Measurements from ENCODE around the gene SLC5A3. TPM values are rescaled to one million over a fixed set of nuclear protein-coding genes. Genes with fewer than 3 reads are reported as not detected.

Gene SLC5A3
- total RNA-seq, 1 experiment from 2014 or later = 8.8 TPM

DNA sequence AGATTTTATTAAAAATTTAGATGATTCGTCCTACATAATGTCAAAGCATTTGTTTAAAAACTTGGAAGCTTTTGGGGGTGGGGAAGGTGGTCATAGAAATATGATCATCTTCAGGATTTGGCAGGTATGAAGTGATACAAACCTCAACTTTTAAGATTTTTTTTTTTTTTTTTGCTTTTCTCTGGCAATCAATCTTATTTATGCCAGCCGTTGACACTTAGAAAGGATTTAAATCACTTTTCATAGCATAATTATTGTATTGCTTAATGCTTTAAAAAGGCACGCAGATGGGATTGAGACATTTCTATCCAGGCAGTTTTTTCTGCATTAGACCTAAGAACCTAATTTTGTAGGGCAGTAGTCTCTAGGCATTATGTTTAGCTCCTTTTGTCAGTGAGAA lies 19.7 kb downstream of the SLC5A3 start:
- H3K4me2 ChIP-seq = no peak overlapping the region
- H3K9me2 ChIP-seq (ENCODE audit: insufficient read depth) = no peaks in the 10 kb centered on the region
- H4K20me1 ChIP-seq (ENCODE audit: insufficient read depth) = no peaks in the 10 kb centered on the region
- H3K27ac ChIP-seq = no peak overlapping the region
- no TSS peak for BruUV-seq (replicated peaks)
- DNase-seq = no peak
- no peak overlapping the region for H3K4me3 ChIP-seq
- no peaks in the 10 kb centered on the region for H3F3A ChIP-seq (ENCODE audit: insufficient read depth, low read depth)
- CTCF ChIA-PET = interaction anchor here (0.7 kb wide), 1 partner anchor 10 kb away, joined by 4 read pairs; no protein-coding TSS in a partner anchor
- peaks cover 32% of the 10 kb centered on the region for H3K79me2 ChIP-seq (ENCODE audit: low read depth)
- H3K27me3 ChIP-seq (ENCODE audit: insufficient read depth, low read depth) = no peaks in the 10 kb centered on the region
- H3K9me3 ChIP-seq (ENCODE audit: insufficient read depth, low read depth) = no peaks in the 10 kb centered on the region
- POLR2A ChIA-PET (ENCODE audit: unreplicated experiment) = interaction anchor here (0.6 to 0.7 kb wide), 2 partner anchors 11 to 33 kb away, joined by 3 to 4 read pairs; no protein-coding TSS in a partner anchor
- H3K36me3 ChIP-seq (ENCODE audit: low read depth) = no peaks in the 10 kb centered on the region
- TF ChIP-seq CTCF (conservative IDR thresholded peaks at IDR 0.05) = no peak
- no peak for TF ChIP-seq EZH2 (IDR thresholded peaks at IDR 0.05; ENCODE audit: low read depth)
- no peaks in the 10 kb centered on the region for H3K4me1 ChIP-seq (replicated peaks; ENCODE audit: insufficient read depth)
- intact Hi-C loops (cut with micrococcal nuclease; ENCODE audit: unreplicated experiment) = no loop called here
- no peak overlapping the region for H2AFZ ChIP-seq

GRCh38 chr21:34094949-34095348 lies 21.6 kb downstream of the SLC5A3 start:
- TF ChIP-seq EZH2 (IDR thresholded peaks at IDR 0.05; ENCODE audit: low read depth) (no peak), CTCF (conservative IDR thresholded peaks at IDR 0.05) (no peak)
- H3K79me2 ChIP-seq (ENCODE audit: low read depth) = peaks cover 29% of the 10 kb centered on the region
- H3K4me1 ChIP-seq (replicated peaks; ENCODE audit: insufficient read depth) = no peaks in the 10 kb centered on the region
- no peaks in the 10 kb centered on the region for H3K27me3 ChIP-seq (ENCODE audit: insufficient read depth, low read depth)
- DNase-seq = no peak
- H3K9me3 ChIP-seq (ENCODE audit: insufficient read depth, low read depth) = no peaks in the 10 kb centered on the region
- H3K4me3 ChIP-seq = no peak overlapping the region
- no peaks in the 10 kb centered on the region for H3K9me2 ChIP-seq (ENCODE audit: insufficient read depth)
- no peaks in the 10 kb centered on the region for H3K36me3 ChIP-seq (ENCODE audit: low read depth)
- ChIA-PET POLR2A (ENCODE audit: unreplicated experiment) (interaction anchor here (0.7 kb wide), 1 partner anchor 1494 kb away, joined by 7 read pairs; no protein-coding TSS in a partner anchor), CTCF (no interaction called here)
- BruUV-seq (replicated peaks) = no TSS peak
- no peaks in the 10 kb centered on the region for H4K20me1 ChIP-seq (ENCODE audit: insufficient read depth)
- no peaks in the 10 kb centered on the region for H3F3A ChIP-seq (ENCODE audit: insufficient read depth, low read depth)
- H2AFZ ChIP-seq = no peak overlapping the region
- H3K4me2 ChIP-seq = no peak overlapping the region
- no peak overlapping the region for H3K27ac ChIP-seq
- intact Hi-C loops (cut with micrococcal nuclease; ENCODE audit: unreplicated experiment) = no loop called here

- H3K9me2 ChIP-seq (ENCODE audit: insufficient read depth) = no peaks in the 10 kb centered on the region
- H3K79me2 ChIP-seq (ENCODE audit: low read depth) = peaks cover 24% of the 10 kb centered on the region
- BruUV-seq (replicated peaks) = no TSS peak
- no peaks in the 10 kb centered on the region for H3F3A ChIP-seq (ENCODE audit: insufficient read depth, low read depth)
- H3K4me1 ChIP-seq (replicated peaks; ENCODE audit: insufficient read depth) = no peaks in the 10 kb centered on the region
- no peaks in the 10 kb centered on the region for H3K27me3 ChIP-seq (ENCODE audit: insufficient read depth, low read depth)
- ChIA-PET CTCF (no interaction called here), POLR2A (ENCODE audit: unreplicated experiment) (no interaction called here)
- no peaks in the 10 kb centered on the region for H4K20me1 ChIP-seq (ENCODE audit: insufficient read depth)
- DNase-seq = no peak
- H3K36me3 ChIP-seq (ENCODE audit: low read depth) = no peaks in the 10 kb centered on the region; the same call in 1 of the 2 replicates
- intact Hi-C loops (cut with micrococcal nuclease; ENCODE audit: unreplicated experiment) = no loop called here
- no peaks in the 10 kb centered on the region for H3K9me3 ChIP-seq (ENCODE audit: insufficient read depth, low read depth)
- no peak overlapping the region for H3K4me3 ChIP-seq
- no peak for TF ChIP-seq CTCF (conservative IDR thresholded peaks at IDR 0.05)
- TF ChIP-seq EZH2 (IDR thresholded peaks at IDR 0.05; ENCODE audit: low read depth) = no peak
- no peak overlapping the region for H3K27ac ChIP-seq
- H2AFZ ChIP-seq = no peak overlapping the region
- H3K4me2 ChIP-seq = no peak overlapping the region
Measured at GRCh38 chr21:34097442-34097841, 24.1 kb downstream of the SLC5A3 start.
